Fibroblast of peridontal ligament (primary cell): ENCODE data around the gene SLFN12L.

Experiments used
- DNase-seq: peaks from one replicate; pipeline ENCODE4 v3.0.0-alpha.2; 2010; ENCODE audit errors: extremely low read depth

SLFN12L gene

GRCh38 chr17:35432176-35433074, 105.1 kb downstream of the SLFN12L start, which contains the start of gene SLFN12:
Gene SLFN12 (minus strand): TSS chr17:35432500. CDS start chr17:35423028, 9,472 bp downstream.
- peak; percentile 96 for DNase-seq

DNA sequence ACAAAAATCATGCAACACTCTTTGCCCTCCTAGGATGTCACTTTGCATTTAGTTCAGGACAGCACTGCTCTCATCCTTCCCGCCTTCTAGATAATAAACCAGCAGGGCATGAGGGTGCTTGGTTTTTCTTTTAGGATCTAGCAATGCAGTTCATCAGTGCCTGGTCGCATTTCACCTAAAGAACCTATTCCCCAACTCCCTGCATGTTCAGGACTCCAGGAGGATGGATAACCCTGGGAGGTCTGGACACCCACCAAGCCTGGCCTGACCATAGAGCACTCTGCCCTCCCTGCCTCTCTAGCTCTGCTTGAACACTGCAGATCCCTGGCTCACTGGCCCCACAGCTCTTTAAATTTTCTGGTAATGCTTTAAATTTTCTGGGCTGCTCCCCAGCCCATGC, 107.8 kb downstream of the SLFN12L start:
- DNase-seq = no peak

DNA sequence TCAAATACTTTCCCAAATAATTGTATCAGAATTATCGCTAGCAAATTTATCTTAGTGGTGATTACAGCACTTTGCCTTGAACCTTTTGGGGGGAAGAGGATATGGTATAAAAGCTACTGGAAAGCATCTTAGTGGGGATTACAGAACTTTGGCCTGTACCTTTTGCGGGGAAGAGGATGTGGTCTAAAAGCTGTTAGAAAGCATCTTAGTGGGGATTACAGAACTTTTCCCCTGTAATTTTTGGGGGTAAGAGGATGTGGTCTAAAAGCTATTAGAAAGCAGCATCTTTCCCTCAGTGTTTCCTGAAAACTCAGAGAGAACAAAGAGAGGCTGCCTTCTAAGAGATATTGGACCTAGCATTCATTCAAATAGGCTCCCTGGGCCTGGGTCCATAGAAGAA, 109.2 kb downstream of the SLFN12L start:
- DNase-seq = no peak

GRCh38 chr17:35423761-35424160, 113.7 kb downstream of the SLFN12L start:
- peak; percentile 2 for DNase-seq
